Tibial nerve (tissue), 4 donors: ENCODE results near the gene NAT8L. TPM values are rescaled to one million over a fixed set of nuclear protein-coding genes. Genes with fewer than 3 reads are reported as not detected.

Experiments used
- DNase-seq, 2 donors: peaks; one replicate each; pipeline ENCODE4 v3.0.0-alpha.2; 2019; ENCODE audit warnings: low spot score in 2 of 2
- H3K27ac ChIP-seq, 4 donors: fragments of 200-600 bp; sonication (generic) in 3 of 4; one replicate each; pipeline ENCODE4 v1.5.1; 2017 to 2019; ENCODE audit warnings: mild to moderate bottlenecking in 1 of 4
- H3K27me3 ChIP-seq, 2 donors: fragments of 200-600 bp; sonication (generic) in 1 of 2; one replicate each; pipeline versions ENCODE4 v1.5.1 to v1.6.0; 2017 to 2019
- H3K36me3 ChIP-seq, 3 donors: fragments of 200-600 bp; sonication (generic); one replicate each; pipeline ENCODE4 v1.5.1; 2018 to 2019
- H3K4me1 ChIP-seq, 4 donors: fragments of 200-600 bp; sonication (generic) in 3 of 4; one replicate each; pipeline ENCODE4 v1.5.1; 2017 to 2019
- H3K4me3 ChIP-seq, 4 donors: fragments of 200-600 bp; sonication (generic) in 3 of 4; one replicate each; pipeline ENCODE4 v1.5.1; 2017 to 2019; ENCODE audit warnings: mild to moderate bottlenecking in 1 of 4, moderate library complexity in 1 of 4
- H3K9me3 ChIP-seq, 4 donors: fragments of 200-600 bp; sonication (generic) in 3 of 4; one replicate each; pipeline ENCODE4 v1.5.1; 2017 to 2019
- EP300 ChIP-seq, 2 donors: sonication (generic); formaldehyde crosslinking; IDR thresholded peaks; one replicate each; pipeline ENCODE4 v1.6.1; 2017; ENCODE audit warnings: antibody characterized with exemption in 2 of 2, mild to moderate bottlenecking in 1 of 2
- POLR2A ChIP-seq, 2 donors: fragments of 450-650 bp; IDR thresholded peaks; one replicate each; pipeline ENCODE4 v1.6.1; 2017; ENCODE audit warnings: antibody characterized with exemption in 2 of 2, mild to moderate bottlenecking in 2 of 2, moderate library complexity in 2 of 2
- WGBS, 2 donors: methylation state at CpG; one replicate each; pipeline ENCODE4 v1.1.5; 2018; 5-methylcytosine and 5-hydroxymethylcytosine counted together
- total RNA-seq, 4 donors: library from RNA; depleted of rRNA; stranded (reverse); fragments of >200 nt; gene quantifications; one replicate each; pipeline ENCODE4 v1.1.0, GENCODE V29; 2016
- TF ChIP-seq, protein P1 (sequence below), 5 experiments: fragments of 200-600 bp in 3 of 5; fragments of 450-650 bp in 2 of 5; sonication (generic) in 3 of 5; IDR thresholded peaks; one replicate each; pipeline ENCODE4 v1.5.1; 2016 to 2019; ENCODE audit warnings: antibody characterized with exemption in 5 of 5, mild to moderate bottlenecking in 3 of 5, moderate library complexity in 2 of 5

NAT8L gene
- total RNA-seq, 4 donors from 2014 or later = 1.8 to 11.1 (median 5.6) TPM

DNA sequence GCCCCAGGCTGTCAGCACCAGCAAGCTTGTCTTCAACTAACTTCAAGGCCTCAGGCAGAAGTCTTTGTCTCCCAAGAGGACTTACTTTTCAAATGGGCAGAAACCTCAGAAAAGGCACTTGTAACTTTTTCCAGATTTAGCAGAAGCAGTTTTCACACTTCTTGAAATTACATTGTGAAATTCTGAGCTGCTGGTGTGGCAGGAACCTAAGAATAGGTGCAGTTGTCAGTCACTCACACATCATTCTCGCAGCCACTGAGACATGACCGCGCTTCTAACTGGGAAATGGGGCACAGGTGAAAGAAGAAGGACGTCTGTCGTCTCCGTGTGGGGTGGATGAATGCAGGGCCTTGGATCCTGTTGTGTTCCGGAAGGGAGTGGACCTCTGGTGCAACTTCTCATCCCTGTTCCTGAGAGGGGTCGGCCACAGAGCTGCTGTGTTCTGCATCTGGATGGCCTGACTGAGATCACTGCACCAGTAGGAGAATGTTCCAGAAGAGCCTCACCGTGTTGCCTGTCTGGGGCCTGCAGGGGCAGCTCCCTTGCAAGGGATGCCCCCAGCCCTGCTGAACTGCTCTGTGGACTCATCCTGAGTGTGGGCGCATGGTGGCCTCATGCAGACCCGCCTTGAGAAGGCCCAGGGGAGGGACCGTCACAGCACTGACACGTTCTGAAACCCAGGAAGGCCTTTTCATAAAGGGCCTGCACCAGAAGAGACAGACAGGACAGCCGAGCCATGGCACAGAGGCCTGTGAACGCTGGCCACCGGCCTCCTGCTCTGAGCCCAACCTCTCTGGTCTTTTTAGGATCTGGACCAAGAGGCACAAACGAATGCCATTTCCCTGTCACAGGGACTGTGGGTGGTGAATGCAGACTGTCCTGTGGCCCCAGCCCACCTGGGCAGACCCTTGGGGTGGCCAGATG, 18.7 kb downstream of the NAT8L start:
- Histone ChIP-seq H3K9me3 (no peaks in the 10 kb centered on the region), H3K27ac (no peak overlapping the region), H3K36me3 (no peaks in the 10 kb centered on the region), H3K4me1 (no peaks in the 10 kb centered on the region), H3K4me3 (no peak overlapping the region), H3K27me3 (no peaks in the 10 kb centered on the region)
- WGBS, 2 donors = 76 to 77% methylated on average over 15 to 17 of the region's 17 CpGs
- TF ChIP-seq, protein P1, sequence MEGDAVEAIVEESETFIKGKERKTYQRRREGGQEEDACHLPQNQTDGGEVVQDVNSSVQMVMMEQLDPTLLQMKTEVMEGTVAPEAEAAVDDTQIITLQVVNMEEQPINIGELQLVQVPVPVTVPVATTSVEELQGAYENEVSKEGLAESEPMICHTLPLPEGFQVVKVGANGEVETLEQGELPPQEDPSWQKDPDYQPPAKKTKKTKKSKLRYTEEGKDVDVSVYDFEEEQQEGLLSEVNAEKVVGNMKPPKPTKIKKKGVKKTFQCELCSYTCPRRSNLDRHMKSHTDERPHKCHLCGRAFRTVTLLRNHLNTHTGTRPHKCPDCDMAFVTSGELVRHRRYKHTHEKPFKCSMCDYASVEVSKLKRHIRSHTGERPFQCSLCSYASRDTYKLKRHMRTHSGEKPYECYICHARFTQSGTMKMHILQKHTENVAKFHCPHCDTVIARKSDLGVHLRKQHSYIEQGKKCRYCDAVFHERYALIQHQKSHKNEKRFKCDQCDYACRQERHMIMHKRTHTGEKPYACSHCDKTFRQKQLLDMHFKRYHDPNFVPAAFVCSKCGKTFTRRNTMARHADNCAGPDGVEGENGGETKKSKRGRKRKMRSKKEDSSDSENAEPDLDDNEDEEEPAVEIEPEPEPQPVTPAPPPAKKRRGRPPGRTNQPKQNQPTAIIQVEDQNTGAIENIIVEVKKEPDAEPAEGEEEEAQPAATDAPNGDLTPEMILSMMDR (IDR thresholded peaks at IDR 0.05) = no peak
- no peak for TF ChIP-seq POLR2A (IDR thresholded peaks at IDR 0.05)
- TF ChIP-seq EP300 (IDR thresholded peaks at IDR 0.05) = no peak
- no peak for DNase-seq

DNA sequence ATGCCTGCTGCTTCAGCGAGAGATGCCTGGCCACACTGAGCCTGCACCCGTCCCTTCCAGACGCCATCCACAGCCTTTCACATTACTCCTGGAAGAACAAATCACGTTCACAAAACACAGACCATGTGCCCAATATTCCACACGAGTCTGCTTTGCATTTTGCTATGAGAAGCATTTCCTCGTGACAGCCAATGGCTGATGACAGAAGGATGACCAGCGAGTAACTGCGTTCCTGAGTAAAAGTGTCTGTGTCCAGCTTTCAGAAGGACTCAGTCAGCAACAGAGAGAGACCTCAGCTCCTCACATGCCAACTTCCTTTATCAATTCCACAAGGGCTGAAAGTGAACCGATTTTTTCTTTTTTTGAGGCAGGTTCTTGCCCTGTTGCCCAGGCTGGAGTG, 19.5 kb downstream of the NAT8L start:
- Histone ChIP-seq H3K4me3 (no peak overlapping the region), H3K36me3 (no peaks in the 10 kb centered on the region), H3K4me1 (no peaks in the 10 kb centered on the region), H3K27ac (no peak overlapping the region), H3K27me3 (no peaks in the 10 kb centered on the region), H3K9me3 (no peaks in the 10 kb centered on the region)
- TF ChIP-seq EP300 (IDR thresholded peaks at IDR 0.05) (no peak), POLR2A (IDR thresholded peaks at IDR 0.05) (no peak)
- TF ChIP-seq, protein P1 (IDR thresholded peaks at IDR 0.05) = no peak
- DNase-seq = no peak
- 62 to 65% methylated on average over 9 of the region's 9 CpGs for WGBS, 2 donors

DNA sequence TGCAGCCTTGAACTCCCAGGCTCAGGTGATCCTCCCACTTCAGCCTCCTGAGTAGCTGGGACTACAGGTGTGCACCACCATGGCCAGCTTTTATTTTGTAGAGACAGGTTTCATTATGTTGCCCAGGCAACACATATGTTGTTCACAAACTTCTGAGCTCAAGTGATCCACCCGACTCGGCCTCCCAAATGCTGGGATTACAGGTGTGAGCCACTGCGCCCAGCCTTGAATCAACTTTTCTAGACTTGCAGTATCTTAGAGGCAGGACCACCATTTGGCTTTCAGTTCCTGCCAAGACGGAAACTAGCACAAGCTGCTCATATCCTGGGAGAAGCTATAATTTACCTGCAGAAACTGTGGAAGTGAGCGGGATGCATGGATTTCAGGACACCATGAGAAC, 19.9 kb downstream of the NAT8L start:
- Histone ChIP-seq H3K27ac (no peak overlapping the region), H3K4me3 (no peak overlapping the region), H3K27me3 (no peaks in the 10 kb centered on the region), H3K4me1 (no peaks in the 10 kb centered on the region), H3K36me3 (no peaks in the 10 kb centered on the region), H3K9me3 (no peaks in the 10 kb centered on the region)
- no peak for DNase-seq
- WGBS, 2 donors = 98 to 99% methylated on average over 5 of the region's 5 CpGs
- no peak for TF ChIP-seq EP300 (IDR thresholded peaks at IDR 0.05)
- TF ChIP-seq POLR2A (IDR thresholded peaks at IDR 0.05) = no peak
- TF ChIP-seq, protein P1 (IDR thresholded peaks at IDR 0.05) = no peak

DNA sequence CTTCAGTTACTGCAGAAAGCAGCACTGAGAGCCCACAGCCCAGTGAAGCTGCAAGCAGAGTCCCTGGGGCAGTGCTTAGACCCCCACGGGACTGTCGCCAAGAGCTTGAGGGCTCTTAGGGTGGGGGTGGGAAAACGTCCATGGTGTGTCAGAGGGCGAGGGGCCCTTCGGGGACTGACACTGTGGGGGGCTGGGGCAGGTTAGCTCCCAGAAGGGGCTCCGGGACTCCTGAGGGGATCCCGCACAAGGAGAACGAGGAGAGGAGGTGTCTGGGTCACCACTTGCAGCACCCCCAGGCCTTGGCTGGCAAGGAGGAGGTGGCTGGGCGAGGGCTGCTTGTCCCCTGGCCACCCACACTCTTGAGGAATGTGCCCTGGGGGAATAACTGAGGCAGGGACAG, 20.8 kb downstream of the NAT8L start:
- 72 to 93% methylated on average over 8 to 9 of the region's 9 CpGs for WGBS, 2 donors
- DNase-seq = no peak
- H3K4me3 ChIP-seq = no peak overlapping the region
- H3K9me3 ChIP-seq = no peaks in the 10 kb centered on the region
- no peak for TF ChIP-seq POLR2A (IDR thresholded peaks at IDR 0.05)
- TF ChIP-seq, protein P1 (IDR thresholded peaks at IDR 0.05) = no peak
- no peak for TF ChIP-seq EP300 (IDR thresholded peaks at IDR 0.05)
- no peaks in the 10 kb centered on the region for H3K27me3 ChIP-seq
- no peaks in the 10 kb centered on the region for H3K4me1 ChIP-seq
- no peak overlapping the region for H3K27ac ChIP-seq
- H3K36me3 ChIP-seq = no peaks in the 10 kb centered on the region
